Measurements from ENCODE around the gene GABARAPL2. TPM values are rescaled to one million over a fixed set of nuclear protein-coding genes. Genes with fewer than 3 reads are reported as not detected.

Gene GABARAPL2
- total RNA-seq, 1 donor: 36.3 TPM

DNA sequence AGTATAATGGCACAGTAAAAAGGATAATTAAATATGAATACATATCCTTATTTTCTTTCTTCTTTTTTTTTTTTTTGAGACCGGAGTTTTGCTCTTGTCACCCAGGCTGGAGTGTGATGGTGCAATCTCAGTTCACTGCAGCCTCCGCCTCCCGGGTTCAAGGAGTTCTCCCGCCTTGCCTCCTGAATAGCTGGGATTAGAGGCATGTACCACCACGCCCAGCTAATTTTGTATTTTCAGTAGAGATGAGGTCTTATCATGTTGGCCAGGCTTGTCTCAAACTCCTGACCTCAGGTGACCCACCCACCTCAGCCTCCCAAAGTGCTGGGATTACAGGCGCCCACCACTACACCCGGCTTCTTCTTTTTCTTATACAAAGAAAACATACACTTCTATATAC, 12.0 kb downstream of the GABARAPL2 start:
- DNase-seq (ENCODE audit: low read depth): no peak
- no peak overlapping the region for H3K4me3 ChIP-seq (ENCODE audit: low read depth, low read length)
- TF ChIP-seq, protein P1, sequence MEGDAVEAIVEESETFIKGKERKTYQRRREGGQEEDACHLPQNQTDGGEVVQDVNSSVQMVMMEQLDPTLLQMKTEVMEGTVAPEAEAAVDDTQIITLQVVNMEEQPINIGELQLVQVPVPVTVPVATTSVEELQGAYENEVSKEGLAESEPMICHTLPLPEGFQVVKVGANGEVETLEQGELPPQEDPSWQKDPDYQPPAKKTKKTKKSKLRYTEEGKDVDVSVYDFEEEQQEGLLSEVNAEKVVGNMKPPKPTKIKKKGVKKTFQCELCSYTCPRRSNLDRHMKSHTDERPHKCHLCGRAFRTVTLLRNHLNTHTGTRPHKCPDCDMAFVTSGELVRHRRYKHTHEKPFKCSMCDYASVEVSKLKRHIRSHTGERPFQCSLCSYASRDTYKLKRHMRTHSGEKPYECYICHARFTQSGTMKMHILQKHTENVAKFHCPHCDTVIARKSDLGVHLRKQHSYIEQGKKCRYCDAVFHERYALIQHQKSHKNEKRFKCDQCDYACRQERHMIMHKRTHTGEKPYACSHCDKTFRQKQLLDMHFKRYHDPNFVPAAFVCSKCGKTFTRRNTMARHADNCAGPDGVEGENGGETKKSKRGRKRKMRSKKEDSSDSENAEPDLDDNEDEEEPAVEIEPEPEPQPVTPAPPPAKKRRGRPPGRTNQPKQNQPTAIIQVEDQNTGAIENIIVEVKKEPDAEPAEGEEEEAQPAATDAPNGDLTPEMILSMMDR (IDR thresholded peaks at IDR 0.05; ENCODE audit: insufficient read depth, low read depth, low read length): no peak

DNA sequence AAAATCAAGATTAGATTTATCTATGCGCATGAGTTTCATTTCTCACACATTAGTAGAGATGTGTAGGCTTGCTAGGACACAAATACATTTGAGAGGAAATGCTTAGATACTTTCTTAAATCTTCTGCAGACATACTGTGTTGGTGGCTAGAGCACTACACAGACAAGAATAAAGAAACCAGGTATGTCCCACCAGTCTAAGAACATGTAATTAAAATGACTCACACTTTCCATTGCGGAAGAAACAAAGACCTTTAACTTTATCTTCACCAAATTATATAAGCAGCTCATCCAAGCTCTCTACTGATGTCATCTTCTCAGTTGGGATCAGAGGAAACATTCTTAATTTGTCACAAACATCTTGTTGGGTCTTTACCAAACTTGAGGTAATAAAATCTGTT, 12.5 kb downstream of the GABARAPL2 start:
- no peak for DNase-seq (ENCODE audit: low read depth)
- no peak overlapping the region for H3K4me3 ChIP-seq (ENCODE audit: low read depth, low read length)
- TF ChIP-seq, protein P1 (IDR thresholded peaks at IDR 0.05; ENCODE audit: insufficient read depth, low read depth, low read length): no peak

DNA sequence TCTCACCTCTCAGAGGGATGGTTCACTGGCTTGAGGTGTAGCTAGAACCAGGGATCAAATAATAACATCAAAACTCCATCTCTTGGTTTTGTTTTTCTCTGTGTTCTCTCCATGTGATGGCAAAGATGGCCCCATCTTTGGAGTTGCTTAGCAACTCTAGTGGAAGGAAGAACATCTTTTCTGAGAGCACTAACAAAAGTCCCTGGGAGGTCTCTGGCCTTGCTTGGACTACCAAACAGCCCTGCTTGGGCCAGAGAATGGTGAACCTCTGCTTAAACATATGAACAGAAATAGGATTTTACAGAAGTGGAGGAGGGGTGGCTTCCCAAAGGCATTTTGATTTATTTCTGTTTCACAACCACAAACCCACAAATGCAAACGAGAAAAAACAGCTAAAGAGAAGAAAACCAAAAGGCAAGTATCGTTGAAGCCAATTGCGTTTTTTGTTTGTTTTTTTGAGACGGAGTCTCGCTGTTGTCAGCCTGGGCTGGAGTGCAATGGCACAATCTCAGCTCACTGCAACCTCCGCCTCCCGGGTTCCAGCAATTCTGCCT, 13.2 kb downstream of the GABARAPL2 start:
- TF ChIP-seq, protein P1 (IDR thresholded peaks at IDR 0.05; ENCODE audit: insufficient read depth, low read depth, low read length): no peak
- no peak for DNase-seq (ENCODE audit: low read depth)
- H3K4me3 ChIP-seq (ENCODE audit: low read depth, low read length): no peak overlapping the region

DNA sequence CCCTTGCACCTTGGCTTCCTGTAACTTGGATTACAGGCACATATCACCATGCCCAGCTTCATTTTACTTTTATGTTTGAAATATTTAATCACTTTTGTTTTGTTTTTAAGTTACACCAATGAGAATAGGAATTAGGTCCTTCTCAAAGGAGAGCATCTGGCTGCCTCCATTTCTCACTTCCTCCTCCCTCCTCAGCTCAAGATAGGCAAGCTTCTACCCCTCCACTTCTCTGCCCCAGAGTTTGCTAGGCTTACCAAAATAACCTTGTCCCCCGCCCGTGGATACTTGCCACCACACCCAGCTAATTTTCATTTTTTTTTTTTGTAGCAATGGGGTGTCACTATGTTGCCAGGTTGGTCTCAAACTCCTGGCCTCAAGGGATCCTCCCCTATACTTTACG, 17.9 kb downstream of the GABARAPL2 start:
- TF ChIP-seq, protein P1 (IDR thresholded peaks at IDR 0.05; ENCODE audit: insufficient read depth, low read depth, low read length): no peak
- H3K4me3 ChIP-seq (ENCODE audit: low read depth, low read length): no peak overlapping the region

DNA sequence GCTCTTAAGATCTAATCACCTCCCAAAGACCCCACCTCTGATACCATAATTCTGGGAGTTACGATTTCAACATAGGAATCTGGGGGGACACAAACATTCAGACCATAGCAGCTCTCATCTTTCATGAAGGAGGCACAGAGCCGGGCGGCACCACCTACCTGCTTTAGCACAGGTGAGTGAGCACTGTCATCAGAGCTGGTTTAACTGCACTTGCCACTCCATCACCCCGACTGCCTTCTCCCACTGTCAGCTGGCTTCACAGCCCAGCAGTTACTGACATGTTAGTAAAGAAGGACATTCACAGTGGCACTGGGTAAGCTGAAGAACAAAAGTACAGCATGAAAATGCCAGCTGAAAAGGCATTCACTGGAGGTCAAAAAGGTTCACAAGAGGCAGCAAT, 22.5 kb downstream of the GABARAPL2 start:
- no peak for DNase-seq (ENCODE audit: low read depth)
- H3K4me3 ChIP-seq (ENCODE audit: low read depth, low read length): no peak overlapping the region
- TF ChIP-seq, protein P1 (IDR thresholded peaks at IDR 0.05; ENCODE audit: insufficient read depth, low read depth, low read length): no peak

More for the DNA sequence above, 17.9 kb downstream of the GABARAPL2 start:
- no peak for DNase-seq (ENCODE audit: low read depth)

DNA sequence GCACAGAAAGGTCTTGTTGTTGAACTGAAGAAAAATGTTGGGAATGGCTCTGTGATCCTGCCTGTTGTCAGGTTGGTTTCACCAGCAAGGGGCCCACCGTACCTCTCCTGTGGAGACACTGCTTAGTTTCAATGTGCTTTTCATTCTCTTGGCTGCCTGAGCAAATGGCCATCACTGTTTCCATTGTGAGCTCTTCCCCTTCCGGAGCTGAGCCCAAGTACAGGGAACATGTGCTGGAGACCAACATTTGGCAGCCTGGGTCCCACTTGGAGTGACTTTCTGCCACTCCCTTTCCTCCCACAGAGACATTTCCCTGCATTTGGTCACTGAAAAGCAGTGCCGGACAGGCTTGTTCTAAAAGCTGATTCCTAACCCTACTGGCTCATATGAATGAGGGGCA, 23.1 kb downstream of the GABARAPL2 start:
- no peak overlapping the region for H3K4me3 ChIP-seq (ENCODE audit: low read depth, low read length)
- no peak for DNase-seq (ENCODE audit: low read depth)
- TF ChIP-seq, protein P1 (IDR thresholded peaks at IDR 0.05; ENCODE audit: insufficient read depth, low read depth, low read length): no peak
